Right ventricle myocardium inferior (tissue), 1 donor: ENCODE data around the gene KDM1A. TPM values are rescaled to one million over a fixed set of nuclear protein-coding genes. Genes with fewer than 3 reads are reported as not detected.

Experiments used
- ATAC-seq: fragments of 200-7000 bp; cut with Tn5 transposase; one replicate; pipeline ENCODE4 v1.9.1; 2020; ENCODE audit warnings: mild to moderate bottlenecking, moderate library complexity
- DNase-seq: peaks from one replicate; pipeline ENCODE4 v3.0.0; 2021; ENCODE audit errors: missing footprints
- intact Hi-C: fragments of 100-400 bp; cut with DNase I; formaldehyde crosslinking; loops from one replicate; pipeline ENCODE4 v1.11.0; 2022
- microRNA-seq: library from miRNA; unstranded; fragments of <30 nt; microRNA quantifications from one replicate; pipeline ENCODE4 v1.2.0, GENCODE V29; 2020
- total RNA-seq: library from RNA; stranded (reverse); fragmentation: NEBNext Ultra II Directional; extraction: Animal tissue kit (Norgen Biotek cat#: 25700); gene quantifications from one replicate; pipeline ENCODE4 v1.2.1, GENCODE V29; 2021
- donor health status: DM: no; HTN: yes; CAD: no; lungs with severe emphysema.

The KDM1A gene
- total RNA-seq, 1 donor from 2014 or later = 31.7 TPM

DNA sequence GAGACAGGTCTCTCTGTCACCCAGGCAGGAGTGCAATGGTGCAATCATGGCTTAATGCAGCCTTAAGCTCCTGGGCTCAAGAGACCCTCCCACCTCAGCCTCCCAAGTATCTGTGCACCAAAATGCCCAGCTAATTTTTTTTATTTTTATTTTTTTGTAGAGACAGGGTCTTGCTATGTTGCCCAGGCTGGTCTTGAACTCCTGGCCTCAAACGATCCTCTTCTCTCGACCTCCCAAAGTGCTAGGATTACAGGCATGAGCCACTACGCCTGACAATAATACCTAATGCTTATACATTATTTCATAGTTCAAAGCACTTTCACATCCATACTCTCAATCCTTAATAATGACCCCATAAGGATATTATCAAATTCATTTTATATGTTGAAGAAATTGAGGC lies 101.1 kb downstream of the KDM1A start:
- intact Hi-C loops = loop anchor here (5.0 kb wide), 1 partner anchor 47 kb away; the partner anchor contains the start of gene LUZP1
- ATAC-seq = no peak
- no peak for DNase-seq

DNA sequence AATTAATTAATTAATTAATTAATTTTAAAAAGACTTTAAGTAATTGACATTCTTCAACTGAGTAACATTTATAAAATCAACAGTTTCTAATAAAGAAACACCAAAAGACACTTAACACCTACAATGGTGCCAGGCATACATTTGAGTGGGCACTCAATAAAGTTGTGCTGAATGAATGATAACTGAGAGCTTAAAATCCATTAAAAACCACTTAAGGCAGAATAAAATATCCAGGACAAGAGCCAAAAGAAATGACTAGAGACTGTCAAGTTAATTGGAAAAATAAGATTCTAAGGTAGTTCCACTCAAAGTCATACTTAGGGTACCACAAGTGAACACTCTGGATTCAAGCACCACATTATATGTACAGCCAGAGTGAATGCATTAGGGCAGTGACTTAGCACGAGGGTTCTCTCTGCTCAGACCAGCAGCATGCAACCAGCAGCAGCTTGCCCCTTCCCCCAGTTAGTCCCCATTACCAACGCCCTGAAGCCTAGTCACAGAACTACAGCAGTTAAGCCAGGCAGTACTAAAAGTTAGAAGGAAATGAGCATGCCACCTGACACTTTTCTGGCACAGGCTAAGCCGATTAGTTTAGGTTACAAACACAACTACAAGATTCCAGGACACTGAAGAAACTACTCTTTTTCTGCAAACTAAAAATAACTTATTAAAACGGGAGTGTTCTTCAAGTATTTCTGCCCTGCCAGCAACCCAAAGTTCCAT lies 102.9 kb downstream of the KDM1A start:
- peak; percentile 20 for ATAC-seq
- DNase-seq = no peak
- intact Hi-C loops = loop anchor here (5.0 kb wide), 1 partner anchor 45 kb away; the partner anchor contains the start of gene LUZP1

DNA sequence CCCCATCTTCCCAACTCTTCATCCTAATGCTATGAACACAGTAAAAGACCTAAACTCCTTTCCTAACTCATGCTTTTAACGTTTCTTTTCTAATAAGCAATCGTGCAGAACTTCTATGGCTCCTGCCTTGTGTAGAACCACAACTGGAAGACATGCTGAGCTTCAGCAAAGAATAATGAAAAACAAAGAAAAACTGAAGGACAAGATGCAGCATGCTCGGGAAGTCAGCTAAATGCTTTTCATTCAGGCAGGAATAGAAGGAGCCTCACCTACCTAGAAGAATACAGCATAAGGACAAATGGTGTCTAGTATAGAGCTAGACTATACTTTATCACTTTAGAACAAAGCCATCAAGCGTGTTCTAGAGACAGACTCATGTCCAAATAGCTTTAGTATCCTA lies 103.5 kb downstream of the KDM1A start:
- DNase-seq (no peak), ATAC-seq (no peak)
- intact Hi-C loops = loop anchor here (5.0 kb wide), 1 partner anchor 45 kb away; the partner anchor contains the start of gene LUZP1

DNA sequence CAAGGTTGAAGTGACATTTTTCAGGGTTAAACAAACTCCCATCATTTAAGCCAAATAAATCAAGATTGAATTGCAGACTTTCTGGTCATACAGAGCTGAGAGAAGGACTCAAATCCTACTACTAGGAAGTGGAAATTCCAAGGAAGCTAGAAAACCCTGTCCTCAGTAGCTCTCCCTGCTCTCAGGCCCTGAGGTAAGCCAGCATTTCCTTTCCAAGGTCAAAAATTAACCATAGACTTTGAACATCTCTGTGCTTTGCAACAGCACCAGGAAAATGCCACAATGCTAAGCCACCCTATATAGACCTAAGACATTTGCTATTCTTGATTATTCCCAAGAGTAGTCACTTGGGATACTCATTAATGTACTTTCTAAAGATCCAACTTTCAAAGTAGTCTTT lies 104.3 kb downstream of the KDM1A start:
- ATAC-seq = no peak
- intact Hi-C loops = loop anchor here (5.0 kb wide), 1 partner anchor 44 kb away; the partner anchor contains the start of gene LUZP1
- DNase-seq = no peak

DNA sequence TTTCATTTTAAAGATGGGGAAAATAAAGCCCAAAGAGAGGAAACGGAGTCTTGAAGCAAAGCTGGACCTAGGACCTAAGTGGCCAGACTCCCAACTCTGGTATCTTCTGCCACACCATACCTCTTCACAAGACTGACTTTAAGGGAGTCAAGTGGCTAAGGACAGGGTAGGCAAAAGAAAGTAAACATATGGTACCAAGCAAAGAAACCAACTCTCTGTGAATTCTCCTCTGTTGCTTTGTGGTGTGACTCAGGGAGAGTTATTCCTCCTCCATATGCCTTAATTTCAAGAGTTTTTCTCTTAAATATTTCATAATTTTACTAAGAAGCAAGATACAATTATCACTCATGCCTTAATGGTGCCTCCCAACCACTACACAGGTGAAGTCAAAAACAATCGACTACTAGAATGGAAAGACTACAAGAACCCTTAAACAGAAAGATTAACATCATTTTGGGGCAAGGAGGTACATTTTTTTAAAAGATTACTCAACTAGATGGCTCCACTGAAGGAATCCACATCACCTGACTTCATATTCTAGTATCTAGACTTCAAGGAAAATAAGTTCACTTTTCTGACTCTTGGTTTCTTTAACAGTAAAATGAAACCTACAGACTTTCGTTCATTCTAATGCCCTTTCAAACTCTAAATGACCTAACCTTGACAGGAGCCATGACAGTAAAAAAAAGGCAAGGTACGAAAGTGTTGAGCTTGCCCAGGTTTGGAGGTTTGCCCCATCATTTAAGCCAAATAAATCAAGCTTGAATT lies 105.2 kb downstream of the KDM1A start:
- DNase-seq (no peak), ATAC-seq (no peak)
- intact Hi-C loops = loop anchor here (5.0 kb wide), 1 partner anchor 43 kb away; the partner anchor contains the start of gene LUZP1

DNA sequence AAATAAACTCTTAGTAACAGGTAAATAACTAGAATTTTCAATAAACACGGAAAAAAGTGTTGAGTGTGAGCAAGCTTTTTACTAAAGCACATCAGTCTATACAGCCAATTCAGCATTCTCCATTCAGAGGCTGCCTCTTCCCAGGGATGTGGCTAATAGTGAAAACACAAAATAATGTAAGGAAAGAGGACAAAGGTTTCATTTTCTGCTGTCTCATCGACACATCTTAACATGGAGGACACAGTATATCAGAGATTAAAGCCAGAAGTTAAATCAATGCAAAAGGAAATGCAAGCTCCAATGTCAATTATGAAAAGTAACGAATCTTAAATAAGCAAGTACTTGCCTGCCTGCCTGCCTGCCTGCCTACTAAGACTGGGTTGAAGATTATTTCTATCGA lies 106.2 kb downstream of the KDM1A start:
- intact Hi-C loops = no loop called here
- DNase-seq = no peak
- no peak for ATAC-seq

DNA sequence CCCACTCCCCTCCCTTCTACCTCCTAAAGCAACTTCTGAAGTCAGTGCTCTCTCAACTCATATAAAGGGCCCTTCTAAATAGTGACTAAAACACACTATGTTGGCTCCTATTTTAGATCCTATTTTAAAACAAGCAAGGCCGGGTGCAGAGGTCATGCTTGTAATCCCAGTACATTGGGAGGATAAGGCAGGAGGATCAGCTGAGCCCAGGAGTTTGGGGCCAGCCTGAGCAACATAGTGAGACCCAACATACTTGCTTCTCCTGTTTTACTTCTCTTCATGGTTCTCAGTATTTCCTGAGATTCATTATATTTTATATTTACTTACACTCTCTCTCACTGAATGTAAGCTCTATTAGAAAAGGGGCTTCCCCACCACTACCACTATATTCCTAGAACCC lies 106.9 kb downstream of the KDM1A start:
- ATAC-seq = no peak
- DNase-seq = no peak
- intact Hi-C loops = no loop called here

DNA sequence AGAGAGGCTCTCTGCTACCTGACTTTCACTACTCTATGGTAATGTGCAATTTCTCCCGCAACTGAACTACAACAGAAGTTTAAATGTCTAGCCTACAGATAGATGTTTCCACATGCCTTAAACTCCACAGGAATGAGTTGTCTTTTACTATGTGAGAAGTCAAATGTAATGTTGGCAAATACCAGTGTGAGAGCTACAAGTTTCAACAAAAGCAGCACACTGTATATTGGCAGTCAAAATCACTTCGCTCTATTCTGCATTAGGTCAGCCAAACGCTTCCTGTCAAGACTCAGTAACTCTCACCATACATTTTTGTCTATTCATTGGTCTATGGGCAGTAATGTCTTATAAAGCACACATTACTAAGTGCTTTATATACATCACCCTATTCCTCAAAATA lies 107.5 kb downstream of the KDM1A start:
- intact Hi-C loops = no loop called here
- DNase-seq (no peak), ATAC-seq (no peak)

DNA sequence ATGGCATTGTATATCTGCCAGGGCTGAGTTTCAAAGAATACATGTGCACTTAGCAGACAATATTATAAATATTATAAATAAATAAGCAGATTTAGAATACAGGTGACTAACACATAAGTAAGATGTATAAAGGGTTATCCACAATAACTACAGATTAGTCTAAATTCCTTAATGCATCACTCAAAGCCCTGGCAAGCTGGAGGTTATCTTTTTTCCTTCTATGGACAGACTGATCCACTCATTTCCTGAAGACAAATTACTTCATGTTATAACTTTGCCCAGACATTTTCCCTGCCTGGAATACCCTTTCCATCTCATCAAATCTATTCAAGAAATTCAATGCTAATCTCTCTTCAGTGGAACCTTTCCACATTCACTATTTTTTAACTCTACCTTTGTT lies 110.6 kb downstream of the KDM1A start:
- DNase-seq (no peak), ATAC-seq (no peak)
- intact Hi-C loops = no loop called here

DNA sequence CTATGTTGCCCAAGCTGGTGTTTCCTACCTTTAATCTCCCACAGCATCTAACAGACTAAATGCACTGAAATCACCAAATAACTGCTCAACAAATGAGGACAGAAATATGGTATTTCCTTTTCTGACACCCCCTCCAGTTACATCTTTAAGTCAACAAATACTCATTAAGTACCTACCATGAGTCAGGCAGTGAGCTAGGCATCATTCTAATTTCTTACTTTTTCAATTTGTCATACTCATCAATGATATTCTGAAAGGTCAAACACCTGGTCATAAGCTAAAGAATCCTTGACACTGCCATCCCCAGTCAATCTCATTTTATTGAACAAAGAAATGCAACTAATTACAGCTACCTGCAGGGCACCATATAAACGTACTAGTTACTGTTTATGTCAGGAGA lies 112.8 kb downstream of the KDM1A start:
- intact Hi-C loops = no loop called here
- ATAC-seq (no peak), DNase-seq (no peak)

Small RNAs within 50 kb of the gene (microRNA-seq; reads per million reads assigned to microRNA genes)
- not detected for gene MIR3115
- gene MIR4419A = not detected

Other genes starting within 250 kb of the KDM1A start
- gene LACTBL1, start 46.6 kb upstream of the KDM1A start, total RNA-seq = not detected
- gene TEX46, start 3.6 kb upstream of the KDM1A start, total RNA-seq = not detected
- gene LUZP1, start 149.4 kb downstream of the KDM1A start, total RNA-seq = 30.4 TPM
- gene HTR1D, start 198.0 kb downstream of the KDM1A start, total RNA-seq = 0.11 TPM